Prostate gland (tissue), 2 donors: ENCODE measurements around the gene PARP15.

Experiments
- POLR2A ChIP-seq: fragments of 450-650 bp; IDR thresholded peaks from one replicate; pipeline ENCODE4 v1.6.1; 2016; ENCODE audit warnings: antibody characterized with exemption, mild to moderate bottlenecking
- POLR2AphosphoS5 ChIP-seq: sonication (generic); formaldehyde crosslinking; IDR thresholded peaks from one replicate; pipeline ENCODE4 v1.6.1; 2017; ENCODE audit warnings: antibody characterized with exemption
- TF ChIP-seq, protein P1 (sequence below), 4 experiments: fragments of 200-600 bp in 2 of 4; fragments of 450-650 bp in 2 of 4; sonication (generic) in 2 of 4; IDR thresholded peaks; 1 replicate in 3 of 4; 2 replicates in 1 of 4; pipeline ENCODE4 v1.5.1; 2016 to 2019; ENCODE audit warnings: antibody characterized with exemption in 4 of 4, mild to moderate bottlenecking in 2 of 4, moderate library complexity in 2 of 4

DNA sequence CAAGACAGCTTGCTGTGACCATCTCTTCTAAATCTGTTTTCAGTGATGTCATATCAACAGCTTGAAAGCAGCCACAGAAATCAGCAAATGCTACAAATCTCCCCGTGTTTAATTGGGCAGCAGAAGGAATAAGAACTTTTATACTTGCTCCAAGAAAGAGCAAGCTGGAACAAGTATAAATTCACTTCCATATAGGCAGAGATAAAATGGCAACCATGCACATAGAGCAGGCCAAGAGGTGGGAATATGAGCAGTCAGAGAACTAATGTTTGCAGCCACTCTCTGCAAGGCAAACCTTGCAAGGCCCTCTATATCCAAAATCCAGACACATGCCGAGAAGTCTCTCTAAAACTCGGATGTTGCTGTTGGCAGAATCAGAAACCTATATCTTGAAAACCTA lies 29.4 kb upstream of the PARP15 start:
- TF ChIP-seq, protein P1, sequence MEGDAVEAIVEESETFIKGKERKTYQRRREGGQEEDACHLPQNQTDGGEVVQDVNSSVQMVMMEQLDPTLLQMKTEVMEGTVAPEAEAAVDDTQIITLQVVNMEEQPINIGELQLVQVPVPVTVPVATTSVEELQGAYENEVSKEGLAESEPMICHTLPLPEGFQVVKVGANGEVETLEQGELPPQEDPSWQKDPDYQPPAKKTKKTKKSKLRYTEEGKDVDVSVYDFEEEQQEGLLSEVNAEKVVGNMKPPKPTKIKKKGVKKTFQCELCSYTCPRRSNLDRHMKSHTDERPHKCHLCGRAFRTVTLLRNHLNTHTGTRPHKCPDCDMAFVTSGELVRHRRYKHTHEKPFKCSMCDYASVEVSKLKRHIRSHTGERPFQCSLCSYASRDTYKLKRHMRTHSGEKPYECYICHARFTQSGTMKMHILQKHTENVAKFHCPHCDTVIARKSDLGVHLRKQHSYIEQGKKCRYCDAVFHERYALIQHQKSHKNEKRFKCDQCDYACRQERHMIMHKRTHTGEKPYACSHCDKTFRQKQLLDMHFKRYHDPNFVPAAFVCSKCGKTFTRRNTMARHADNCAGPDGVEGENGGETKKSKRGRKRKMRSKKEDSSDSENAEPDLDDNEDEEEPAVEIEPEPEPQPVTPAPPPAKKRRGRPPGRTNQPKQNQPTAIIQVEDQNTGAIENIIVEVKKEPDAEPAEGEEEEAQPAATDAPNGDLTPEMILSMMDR (IDR thresholded peaks at IDR 0.05), result no peak
- TF ChIP-seq POLR2A (no peak), POLR2AphosphoS5 (no peak)
